Measurements from ENCODE around the gene CCR3. TPM values are rescaled to one million over a fixed set of nuclear protein-coding genes. Genes with fewer than 3 reads are reported as not detected.

Gene CCR3
- total RNA-seq, 3 donors from 2014 or later (not counting 1 experiment from before 2014, with no cell fraction given): 1.5 to 36.7 TPM; not detected in 1

DNA sequence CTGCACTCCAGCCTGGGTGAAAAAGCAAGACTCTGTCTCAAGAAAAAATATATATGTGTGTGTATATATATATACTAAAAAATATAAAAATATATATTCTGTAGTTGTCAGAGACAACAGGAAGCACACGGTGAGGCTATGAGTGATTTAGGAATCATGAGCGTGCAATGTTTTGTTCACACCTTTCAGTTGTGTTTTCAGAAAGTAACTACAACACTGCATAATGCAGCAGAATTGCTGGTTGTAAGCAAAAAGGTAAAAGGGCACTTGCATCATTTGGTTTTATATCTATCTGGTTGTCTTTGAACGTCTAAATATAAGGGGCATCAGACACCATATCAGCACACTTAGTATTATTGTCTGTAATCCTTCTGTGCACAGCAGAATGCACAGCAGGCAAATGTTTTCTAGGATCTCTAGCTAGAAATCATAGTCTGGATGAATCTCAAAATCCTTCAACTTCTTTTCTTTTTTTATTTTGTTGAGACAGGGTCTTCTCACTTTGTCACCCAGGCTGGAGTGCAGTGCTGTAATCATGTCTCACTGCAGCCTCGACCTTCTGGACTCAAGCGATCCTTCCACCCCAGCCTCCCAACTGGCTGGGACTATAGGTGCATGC, 44.8 kb downstream of the CCR3 start:
- Mint-ChIP-seq H3K4me3 (no peak overlapping the region), H3K27ac (no peak overlapping the region), H3K4me1 (peaks cover 42 to 66% of the 10 kb centered on the region in 2 donors), H3K36me3 (no peaks in the 10 kb centered on the region), H3K27me3 (ENCODE audit: low read depth in 2 of 2) (no peaks in the 10 kb centered on the region), H3K9me3 (no peaks in the 10 kb centered on the region)
- no peaks in the 10 kb centered on the region for H3K27me3 ChIP-seq (ENCODE audit: control insufficient read depth, insufficient read depth, low read length)
- no peak overlapping the region for H3K27ac ChIP-seq (ENCODE audit: low read length)
- H3K4me3 ChIP-seq (ENCODE audit: low read length): no peak overlapping the region
- intact Hi-C loops (cut with micrococcal nuclease): loop anchor here (10.0 kb wide), 1 partner anchor 72 kb away; no protein-coding TSS in a partner anchor
- ATAC-seq (no peak), DNase-seq (peak in 1 of 2 donors; percentile 40)
- WGBS (ENCODE audit: insufficient coverage): 49% methylated on average over 5 of the region's 5 CpGs
- no peaks in the 10 kb centered on the region for H3K9me3 ChIP-seq (ENCODE audit: control insufficient read depth, insufficient read depth, low read length)
- peaks cover 49% of the 10 kb centered on the region for H3K4me1 ChIP-seq (ENCODE audit: control insufficient read depth, insufficient read depth, low read length)
- no peak for TF ChIP-seq CTCF (IDR thresholded peaks at IDR 0.05)
- no peaks in the 10 kb centered on the region for H3K36me3 ChIP-seq (ENCODE audit: control insufficient read depth, insufficient read depth, low read length)

- TF ChIP-seq CTCF (IDR thresholded peaks at IDR 0.05): no peak
- Mint-ChIP-seq H3K9me3 (no peaks in the 10 kb centered on the region), H3K36me3 (no peaks in the 10 kb centered on the region), H3K27me3 (ENCODE audit: low read depth in 2 of 2) (no peaks in the 10 kb centered on the region), H3K4me1 (peaks cover 36 to 62% of the 10 kb centered on the region in 2 donors), H3K4me3 (no peak overlapping the region), H3K27ac (no peak overlapping the region)
- Histone ChIP-seq H3K27me3 (ENCODE audit: control insufficient read depth, insufficient read depth, low read length) (no peaks in the 10 kb centered on the region), H3K4me1 (ENCODE audit: control insufficient read depth, insufficient read depth, low read length) (peaks cover 39% of the 10 kb centered on the region), H3K27ac (ENCODE audit: low read length) (no peak overlapping the region), H3K36me3 (ENCODE audit: control insufficient read depth, insufficient read depth, low read length) (no peaks in the 10 kb centered on the region), H3K9me3 (ENCODE audit: control insufficient read depth, insufficient read depth, low read length) (no peaks in the 10 kb centered on the region), H3K4me3 (ENCODE audit: low read length) (no peak overlapping the region)
- 100% methylated on average over 1 of the region's 1 CpG for WGBS (ENCODE audit: insufficient coverage)
- intact Hi-C loops (cut with micrococcal nuclease): loop anchor here (10.0 kb wide), 1 partner anchor 75 kb away; no protein-coding TSS in a partner anchor
- DNase-seq (no peak), ATAC-seq (no peak)
Measured at GRCh38 chr3:46289551-46289950, 47.3 kb downstream of the CCR3 start.

GRCh38 chr3:46289966-46290365, 47.7 kb downstream of the CCR3 start:
- H3K4me3 ChIP-seq (ENCODE audit: low read length): no peak overlapping the region
- Mint-ChIP-seq H3K36me3 (no peaks in the 10 kb centered on the region), H3K4me3 (no peak overlapping the region), H3K9me3 (no peaks in the 10 kb centered on the region), H3K27me3 (ENCODE audit: low read depth in 2 of 2) (no peaks in the 10 kb centered on the region), H3K27ac (no peak overlapping the region), H3K4me1 (peaks cover 33 to 60% of the 10 kb centered on the region in 2 donors)
- DNase-seq (no peak), ATAC-seq (no peak)
- peaks cover 40% of the 10 kb centered on the region for H3K4me1 ChIP-seq (ENCODE audit: control insufficient read depth, insufficient read depth, low read length)
- no peak for TF ChIP-seq CTCF (IDR thresholded peaks at IDR 0.05)
- H3K27me3 ChIP-seq (ENCODE audit: control insufficient read depth, insufficient read depth, low read length): no peaks in the 10 kb centered on the region
- WGBS (ENCODE audit: insufficient coverage): 83% methylated on average over 1 of the region's 2 CpGs
- no peaks in the 10 kb centered on the region for H3K36me3 ChIP-seq (ENCODE audit: control insufficient read depth, insufficient read depth, low read length)
- H3K9me3 ChIP-seq (ENCODE audit: control insufficient read depth, insufficient read depth, low read length): no peaks in the 10 kb centered on the region
- intact Hi-C loops (cut with micrococcal nuclease): loop anchor here (10.0 kb wide), 1 partner anchor 75 kb away; no protein-coding TSS in a partner anchor
- H3K27ac ChIP-seq (ENCODE audit: low read length): no peak overlapping the region

DNA sequence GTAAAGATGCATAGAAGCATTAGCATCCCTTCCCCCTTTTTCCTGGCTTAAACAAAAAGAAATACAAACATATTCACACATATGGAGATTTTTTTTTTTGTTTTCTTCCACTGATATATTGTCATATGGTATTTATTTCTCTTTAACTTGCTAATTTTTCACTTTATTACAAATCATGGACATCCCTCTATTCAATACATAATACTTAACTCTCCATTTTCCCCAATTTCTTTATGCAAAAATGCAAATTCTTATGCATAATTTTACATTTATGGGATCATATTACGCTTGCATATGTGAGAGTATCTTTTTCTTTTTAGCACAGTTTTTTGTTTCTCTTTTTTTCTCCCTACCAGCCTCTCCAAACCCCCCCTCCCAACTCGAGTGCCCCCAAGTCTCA, 48.8 kb downstream of the CCR3 start:
- no peaks in the 10 kb centered on the region for H3K36me3 Mint-ChIP-seq
- no peaks in the 10 kb centered on the region for H3K36me3 ChIP-seq (ENCODE audit: control insufficient read depth, insufficient read depth, low read length)
- H3K9me3 ChIP-seq (ENCODE audit: control insufficient read depth, insufficient read depth, low read length): no peaks in the 10 kb centered on the region
- peaks cover 23 to 50% of the 10 kb centered on the region in 2 donors for H3K4me1 Mint-ChIP-seq
- no peak overlapping the region for H3K4me3 Mint-ChIP-seq
- H3K4me3 ChIP-seq (ENCODE audit: low read length): no peak overlapping the region
- H3K27ac ChIP-seq (ENCODE audit: low read length): no peak overlapping the region
- 100% methylated on average over 2 of the region's 2 CpGs for WGBS (ENCODE audit: insufficient coverage)
- no peaks in the 10 kb centered on the region for H3K9me3 Mint-ChIP-seq
- no peak for TF ChIP-seq CTCF (IDR thresholded peaks at IDR 0.05)
- H3K4me1 ChIP-seq (ENCODE audit: control insufficient read depth, insufficient read depth, low read length): peaks cover 30% of the 10 kb centered on the region
- ATAC-seq: no peak
- no peaks in the 10 kb centered on the region for H3K27me3 ChIP-seq (ENCODE audit: control insufficient read depth, insufficient read depth, low read length)
- no peak overlapping the region for H3K27ac Mint-ChIP-seq
- intact Hi-C loops (cut with micrococcal nuclease): no loop called here
- no peaks in the 10 kb centered on the region for H3K27me3 Mint-ChIP-seq (ENCODE audit: low read depth in 2 of 2)
- DNase-seq: no peak
